IPS-NIHi7 (cell line): Measurements from ENCODE around the gene ITPA.
"Not testable (repeated sequence)": the region's sequence is repeated elsewhere in the genome, so short reads cannot be mapped to it uniquely, and the experiment has no call there.

Experiments
- DNase-seq: peaks from one replicate; pipeline ENCODE4 v3.0.0; 2012; ENCODE audit warnings: mixed read lengths; ENCODE audit errors: extremely low spot score

ITPA gene

DNA sequence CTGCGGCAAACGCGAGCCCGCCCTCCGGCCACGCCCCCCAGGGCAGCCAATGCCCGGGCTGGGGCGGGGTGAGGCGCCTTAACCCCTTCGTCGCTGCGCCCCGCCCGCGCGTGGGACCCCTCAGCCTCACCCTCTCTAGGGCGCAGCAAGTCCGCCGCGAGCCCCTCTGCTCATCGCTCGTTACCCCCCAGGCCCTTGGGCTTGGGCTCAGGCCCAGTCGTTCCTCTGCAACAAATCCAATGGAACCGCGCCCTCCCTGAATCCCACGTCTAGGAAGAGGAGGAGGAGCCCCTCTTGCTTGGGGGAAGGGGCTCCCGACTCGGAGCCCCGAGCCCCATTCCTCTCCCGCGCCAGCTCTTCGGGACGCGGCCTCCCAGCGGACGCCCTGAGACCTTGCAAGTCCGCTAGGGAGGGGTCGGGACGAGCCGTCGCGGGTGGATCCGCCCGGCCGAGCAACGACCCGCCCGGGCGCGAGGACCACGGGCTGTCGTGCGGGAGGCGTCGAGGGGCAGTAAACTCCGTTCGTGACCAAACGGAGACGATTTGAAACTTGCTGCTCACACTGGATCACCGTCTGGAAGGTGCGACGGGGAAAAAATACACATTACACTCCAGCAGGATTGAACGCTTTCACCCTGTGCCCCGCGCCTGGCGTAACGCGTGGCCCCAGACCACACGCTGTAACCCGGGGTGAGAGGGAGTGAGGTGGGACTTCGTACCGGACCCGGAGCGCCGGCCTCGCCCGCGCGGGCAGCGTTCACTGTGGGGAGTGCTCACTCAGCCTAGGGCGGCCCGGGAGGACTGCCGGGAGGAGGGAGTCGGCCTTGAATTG is 35.5 kb upstream of the ITPA start:
- DNase-seq: peak; percentile 97

DNA sequence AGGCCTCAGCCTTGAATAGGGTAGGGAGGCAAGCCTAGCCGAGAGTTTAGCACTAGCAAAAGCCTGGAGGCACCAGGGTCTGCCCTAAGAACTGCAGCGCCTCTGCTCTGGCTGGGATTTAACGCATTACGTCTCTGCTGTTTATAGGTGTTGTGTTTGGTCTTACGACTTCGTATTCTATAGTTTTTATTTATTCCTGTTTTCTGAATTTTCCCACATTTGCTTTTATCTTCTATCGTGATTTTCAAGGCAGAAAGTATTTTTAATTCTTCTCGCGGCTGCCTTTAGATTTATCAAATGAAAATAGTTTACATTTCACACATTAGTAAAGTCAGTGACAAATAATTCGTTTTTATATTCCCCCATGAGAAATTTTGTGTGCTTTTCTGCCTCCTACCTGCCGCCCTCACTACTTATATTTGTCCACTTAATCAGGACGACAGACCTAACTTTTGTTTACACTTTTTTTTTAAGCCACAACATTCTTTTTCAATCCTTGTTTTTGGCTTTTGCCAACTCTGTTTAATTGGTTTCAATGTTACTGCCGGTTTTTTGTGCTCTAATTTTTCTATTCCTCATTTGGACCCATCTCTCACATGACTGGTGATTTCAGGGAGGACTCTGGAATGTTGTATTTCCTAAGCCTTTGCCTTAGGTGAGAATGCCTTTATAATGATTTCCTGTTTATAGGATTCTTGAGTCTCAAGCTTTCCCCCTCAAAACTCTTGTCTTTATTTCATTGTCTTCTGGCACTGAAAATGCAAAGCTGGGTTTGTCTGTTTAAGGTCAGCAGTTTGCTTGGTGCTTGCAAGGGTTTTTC is 34.6 kb upstream of the ITPA start:
- DNase-seq: peak; percentile 71

- no peak for DNase-seq
Measured at GRCh38 chr20:3175270-3175669, 34.0 kb upstream of the ITPA start.

DNA sequence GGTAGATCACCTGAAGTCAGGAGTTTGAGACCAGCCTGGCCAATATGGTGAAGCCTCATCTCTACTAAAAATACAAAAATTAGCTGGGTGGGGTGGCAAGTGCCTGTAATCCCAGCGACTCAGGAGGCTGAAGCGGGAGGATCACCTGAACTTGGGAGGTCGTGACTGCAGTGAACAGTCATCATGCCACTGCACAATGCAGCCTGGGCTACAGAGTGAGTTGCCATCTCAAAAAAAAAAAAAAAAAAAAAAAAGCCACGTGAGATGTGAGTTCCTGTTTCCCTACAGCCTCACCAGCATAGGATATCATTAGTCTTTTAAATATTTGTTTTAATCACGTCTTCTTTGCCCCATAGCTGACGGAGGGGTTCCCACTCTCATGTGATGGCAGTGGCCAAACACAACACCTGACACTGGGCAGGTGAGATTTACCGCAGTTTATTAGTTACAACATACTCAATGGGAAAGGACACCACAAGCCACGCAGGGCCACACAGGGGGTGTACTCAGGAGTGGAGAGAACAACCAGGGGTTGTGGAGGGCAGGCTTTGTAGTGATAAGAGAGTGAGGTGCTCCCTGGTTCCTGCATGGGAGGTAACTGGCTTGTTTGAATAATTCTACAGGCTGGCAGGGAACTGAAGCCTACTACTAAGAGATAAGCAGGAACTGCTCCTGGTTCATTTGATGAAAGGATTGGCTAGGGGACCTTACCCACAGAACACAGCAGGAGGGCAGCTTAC is 31.4 kb upstream of the ITPA start:
- no peak for DNase-seq

DNA sequence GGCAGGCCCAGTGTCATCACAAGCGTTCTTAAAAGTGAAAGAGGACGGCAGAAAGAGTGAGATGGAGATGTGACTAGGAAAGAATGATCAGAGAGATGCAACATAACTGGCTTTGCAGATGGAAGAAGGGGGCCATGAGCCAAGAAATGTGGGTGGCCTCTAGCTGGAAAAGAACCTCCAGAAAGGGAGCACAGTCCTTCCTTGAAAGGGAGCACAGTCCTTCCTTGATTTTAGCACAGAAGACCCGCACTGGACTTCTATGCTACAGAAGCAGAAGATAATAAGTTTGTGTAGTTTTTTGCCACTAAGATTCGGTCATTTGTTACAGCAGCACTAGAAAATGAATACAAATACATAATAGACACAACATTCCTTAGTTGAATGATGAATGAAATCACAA is 29.0 kb upstream of the ITPA start:
- DNase-seq: no peak

DNA sequence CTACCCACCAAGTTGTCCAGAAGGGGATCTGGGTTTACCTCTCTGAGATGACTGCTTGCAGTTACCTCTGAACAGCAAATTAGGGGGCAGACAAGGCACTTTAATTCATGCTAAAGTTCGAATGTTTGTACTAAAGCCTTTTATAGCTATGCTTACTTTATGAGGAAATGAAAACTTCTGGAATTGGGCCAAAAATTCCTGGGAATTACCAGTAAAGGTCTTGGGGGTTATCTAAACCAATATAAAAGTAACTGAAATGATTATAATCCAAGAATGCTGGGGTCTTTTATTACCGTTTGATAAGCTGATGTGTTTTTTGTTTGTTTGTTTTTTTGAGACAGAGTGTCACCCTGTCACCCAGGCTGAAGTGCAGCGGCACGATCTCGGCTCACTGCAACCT is 28.0 kb upstream of the ITPA start:
- DNase-seq: no peak

- not testable (repeated sequence) for DNase-seq
Measured at GRCh38 chr20:3182429-3182828, 26.9 kb upstream of the ITPA start.

GRCh38 chr20:3183896-3184612 is 25.2 kb upstream of the ITPA start:
- DNase-seq: no peak

GRCh38 chr20:3187861-3188260 is 21.4 kb upstream of the ITPA start:
- not testable (repeated sequence) for DNase-seq

- DNase-seq: no peak
Measured at GRCh38 chr20:3188823-3189413, 20.4 kb upstream of the ITPA start.

DNA sequence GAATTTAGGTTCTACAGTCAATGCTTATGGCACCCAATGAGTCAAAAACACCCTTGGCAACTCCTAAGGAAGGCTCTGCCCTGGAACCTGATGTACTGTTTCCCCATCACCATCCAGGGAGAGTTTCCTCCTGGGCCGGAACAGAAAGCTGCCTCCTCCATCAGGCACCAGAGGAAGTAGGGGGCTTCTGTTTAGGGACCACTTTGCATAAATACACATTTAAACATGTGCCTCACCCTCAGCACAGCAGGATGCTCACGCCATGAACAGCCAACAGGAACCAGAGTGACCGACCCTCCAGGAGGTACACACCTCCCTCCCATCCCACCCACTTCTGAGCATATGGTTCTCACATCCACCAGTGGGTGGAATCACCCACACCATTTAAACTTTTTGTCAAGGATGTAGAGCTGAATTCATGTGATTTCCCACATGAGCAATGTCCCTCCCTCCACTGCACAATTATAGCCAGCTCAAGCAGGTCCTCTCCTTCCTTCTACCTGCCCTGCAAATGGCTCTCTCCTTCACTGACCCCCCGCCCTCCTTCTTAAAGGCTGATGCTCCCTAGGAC is 19.7 kb upstream of the ITPA start:
- DNase-seq: no peak

DNA sequence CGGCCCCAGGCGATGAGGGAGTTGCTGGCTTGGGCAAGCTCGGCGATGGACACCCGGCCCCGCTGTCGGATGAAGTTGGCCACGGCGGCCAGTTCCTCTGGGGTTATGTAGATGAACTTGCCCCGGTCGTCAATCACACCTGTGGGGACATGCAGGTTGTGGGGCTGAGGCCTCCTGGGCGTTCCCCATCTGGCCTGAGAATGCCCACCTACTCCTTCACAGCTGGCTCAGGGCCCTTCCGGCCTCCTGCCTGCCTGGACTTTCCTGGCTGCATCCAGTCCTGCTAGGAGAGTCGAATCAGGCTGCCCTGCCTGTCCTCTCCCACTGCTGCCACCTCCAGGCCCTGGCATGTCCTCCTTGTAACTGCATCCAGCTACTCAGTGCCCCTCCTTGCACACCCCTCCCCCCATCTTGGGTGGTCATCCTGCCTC is 18.6 kb upstream of the ITPA start:
- no peak for DNase-seq

DNA sequence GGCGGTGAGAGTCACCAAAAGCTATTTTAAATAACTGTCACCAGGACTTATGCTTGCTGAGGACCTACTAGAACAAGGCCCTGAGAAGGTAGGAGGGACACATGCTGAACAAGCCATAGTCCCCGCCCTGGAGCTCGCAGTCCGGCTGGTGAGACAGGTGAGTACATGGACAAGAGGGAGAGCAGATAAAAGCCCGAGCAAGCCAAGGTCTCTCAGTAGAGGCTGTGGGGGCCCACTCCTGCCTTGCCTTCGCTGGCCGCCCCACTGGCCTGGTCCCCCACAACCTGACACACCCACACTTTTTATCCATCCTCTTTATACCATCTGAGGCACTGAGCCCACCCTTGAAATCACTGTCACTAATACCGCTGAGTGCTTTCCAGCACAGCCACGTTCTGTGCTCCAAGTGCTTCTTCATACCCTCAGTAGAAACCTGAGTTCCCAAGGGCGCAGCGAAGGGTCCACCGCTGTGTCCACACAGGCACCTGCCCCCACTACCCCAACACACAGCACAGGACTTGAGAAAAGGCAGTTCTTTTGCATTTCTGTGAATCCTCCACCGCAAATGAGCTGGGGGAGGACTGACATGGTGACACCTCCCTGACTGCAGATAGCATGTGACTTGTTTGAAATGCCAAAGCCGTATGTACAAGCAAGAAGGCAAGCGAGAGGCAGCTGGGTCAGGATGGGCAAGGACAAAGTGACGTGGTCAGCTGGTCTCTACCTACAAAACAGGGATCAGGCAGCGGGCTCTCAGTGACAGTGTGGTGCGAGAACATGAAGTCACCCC is 16.9 kb upstream of the ITPA start:
- DNase-seq: no peak

DNA sequence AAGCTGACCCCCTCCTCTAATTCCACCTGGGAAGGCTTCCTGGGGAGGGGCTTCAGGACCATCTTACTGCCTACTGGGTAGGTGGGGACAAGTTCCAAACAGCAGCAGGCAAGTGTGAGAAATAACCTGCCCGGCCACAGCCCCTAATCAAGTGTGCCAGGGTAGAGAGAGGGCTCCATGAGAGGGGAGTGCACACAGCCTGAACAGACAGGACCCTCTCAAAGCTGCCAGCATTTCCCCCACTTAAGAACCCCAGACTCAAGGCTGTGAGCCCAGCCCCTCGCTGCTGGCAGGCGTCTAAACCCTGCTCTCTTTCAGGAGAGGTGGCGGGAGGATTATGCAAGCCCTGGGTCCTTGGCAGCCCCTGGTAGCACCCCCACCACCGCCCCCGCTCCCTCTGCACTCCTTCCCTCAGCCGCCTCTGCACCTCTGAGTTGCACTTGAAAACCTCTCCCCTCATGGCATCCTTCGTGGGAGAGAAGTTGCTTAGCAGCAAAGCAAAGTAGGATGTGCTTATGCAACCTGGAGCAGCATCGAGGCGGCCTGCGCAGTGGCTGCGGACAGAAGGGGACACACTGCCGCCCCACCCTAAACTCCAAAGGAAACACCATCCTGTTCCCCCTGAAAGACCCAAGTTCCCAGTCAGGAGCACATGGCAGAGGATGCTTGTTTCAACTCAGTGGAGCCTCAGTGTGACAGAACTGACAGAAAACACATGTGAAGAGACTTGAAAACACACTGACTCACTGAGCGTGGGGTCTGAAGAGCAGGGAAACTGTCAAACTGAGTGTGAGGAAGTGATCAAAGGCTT is 15.3 kb upstream of the ITPA start:
- DNase-seq: no peak

- no peak for DNase-seq
Measured at GRCh38 chr20:3194617-3195280, 14.5 kb upstream of the ITPA start.

- DNase-seq: no peak
Measured at GRCh38 chr20:3195590-3196237, 13.6 kb upstream of the ITPA start.

GRCh38 chr20:3199206-3199605 is 10.1 kb upstream of the ITPA start:
- DNase-seq: no peak
